ENCODE data around the gene SETD1B.
A peak's percentile ranks its signal among the peaks of the same experiment; 100 is the strongest.

SETD1B gene

GRCh38 chr12:121799842-121800693 is 3.7 kb upstream of the SETD1B start:
- peak overlapping the region; percentile 92 for H3K27ac ChIP-seq (ENCODE audit: low read depth, low read length, poor library complexity, severe bottlenecking)
- no peaks in the 10 kb centered on the region for H3K27me3 ChIP-seq (ENCODE audit: insufficient read depth, low read length)
- H3K4me1 ChIP-seq (ENCODE audit: insufficient read depth, low read length, severe bottlenecking): peaks cover 52% of the 10 kb centered on the region
- H3K4me3 ChIP-seq (ENCODE audit: low read depth, low read length, poor library complexity, severe bottlenecking): peak overlapping the region; percentile 79
- H2AFZ ChIP-seq (ENCODE audit: low read length): no peak overlapping the region
- H3K9me3 ChIP-seq (ENCODE audit: low read length): no peaks in the 10 kb centered on the region
- TF ChIP-seq, protein P1, sequence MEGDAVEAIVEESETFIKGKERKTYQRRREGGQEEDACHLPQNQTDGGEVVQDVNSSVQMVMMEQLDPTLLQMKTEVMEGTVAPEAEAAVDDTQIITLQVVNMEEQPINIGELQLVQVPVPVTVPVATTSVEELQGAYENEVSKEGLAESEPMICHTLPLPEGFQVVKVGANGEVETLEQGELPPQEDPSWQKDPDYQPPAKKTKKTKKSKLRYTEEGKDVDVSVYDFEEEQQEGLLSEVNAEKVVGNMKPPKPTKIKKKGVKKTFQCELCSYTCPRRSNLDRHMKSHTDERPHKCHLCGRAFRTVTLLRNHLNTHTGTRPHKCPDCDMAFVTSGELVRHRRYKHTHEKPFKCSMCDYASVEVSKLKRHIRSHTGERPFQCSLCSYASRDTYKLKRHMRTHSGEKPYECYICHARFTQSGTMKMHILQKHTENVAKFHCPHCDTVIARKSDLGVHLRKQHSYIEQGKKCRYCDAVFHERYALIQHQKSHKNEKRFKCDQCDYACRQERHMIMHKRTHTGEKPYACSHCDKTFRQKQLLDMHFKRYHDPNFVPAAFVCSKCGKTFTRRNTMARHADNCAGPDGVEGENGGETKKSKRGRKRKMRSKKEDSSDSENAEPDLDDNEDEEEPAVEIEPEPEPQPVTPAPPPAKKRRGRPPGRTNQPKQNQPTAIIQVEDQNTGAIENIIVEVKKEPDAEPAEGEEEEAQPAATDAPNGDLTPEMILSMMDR (IDR thresholded peaks at IDR 0.05; ENCODE audit: low read length): no peak
- no peak for TF ChIP-seq EZH2 (IDR thresholded peaks at IDR 0.05; ENCODE audit: borderline replicate concordance, low read length)
- peak overlapping the region; percentile 75 for H3K4me2 ChIP-seq (ENCODE audit: low read length)
- peak overlapping the region; percentile 97 for H3K9ac ChIP-seq (ENCODE audit: low read length)
- H3F3A ChIP-seq (ENCODE audit: insufficient read depth, low read length): no peaks in the 10 kb centered on the region
- H3K9me2 ChIP-seq (ENCODE audit: low read depth, low read length): no peaks in the 10 kb centered on the region
- peaks cover 12% of the 10 kb centered on the region; the same call in 1 of the 2 replicates for H3K36me3 ChIP-seq (ENCODE audit: insufficient read depth, low read length)
- peaks cover 8% of the 10 kb centered on the region; the same call in 1 of the 2 replicates for H3K79me2 ChIP-seq (ENCODE audit: insufficient read depth, low read length)
- H4K20me1 ChIP-seq (ENCODE audit: insufficient read depth, low read length): no peaks in the 10 kb centered on the region

DNA sequence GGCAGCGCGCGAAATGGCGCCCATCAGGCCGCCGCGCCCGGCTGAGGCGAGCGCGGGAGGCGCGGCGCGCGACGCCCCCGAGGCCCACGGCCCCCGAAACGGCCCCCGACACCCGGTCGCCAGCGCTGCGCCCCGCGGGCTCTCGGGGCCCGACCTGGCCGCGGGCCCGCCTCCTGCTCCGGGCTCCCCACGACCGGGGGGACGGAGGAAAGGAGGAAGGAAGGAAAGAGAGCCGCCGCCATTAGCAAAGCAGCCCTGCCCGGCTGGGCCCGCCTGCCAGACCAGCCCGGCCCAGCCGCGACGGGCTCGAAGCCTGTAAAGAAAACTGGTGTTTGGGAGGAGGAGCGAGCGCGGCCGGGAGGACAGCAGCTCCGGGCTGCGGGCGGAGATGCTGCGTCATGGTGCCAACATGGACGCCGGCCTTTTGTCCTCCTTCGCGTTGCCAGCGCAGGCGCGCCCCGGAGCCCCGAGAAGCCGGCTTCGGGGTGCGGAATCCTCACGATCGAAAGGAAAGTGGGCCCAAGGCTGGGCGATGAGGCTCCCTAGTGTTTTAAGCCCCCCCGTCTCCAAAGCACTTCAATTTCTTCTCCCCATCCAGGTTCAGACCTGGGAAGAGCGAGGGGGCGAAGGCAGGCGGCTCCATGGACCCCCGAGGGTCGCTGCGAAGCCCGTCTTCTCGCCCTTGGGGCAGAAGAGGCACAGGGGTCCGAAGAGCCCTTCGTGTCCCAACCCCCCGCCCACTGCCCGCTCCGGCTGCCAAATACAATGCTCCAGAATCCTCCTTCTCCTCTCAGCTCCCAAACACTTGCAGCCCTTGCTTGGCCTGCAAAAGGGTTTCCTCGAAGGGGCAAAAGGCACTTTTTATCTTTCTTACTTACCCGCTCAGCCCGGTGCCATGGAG is 2.9 kb upstream of the SETD1B start:
- no peak overlapping the region for H2AFZ ChIP-seq (ENCODE audit: low read length)
- peaks cover 12% of the 10 kb centered on the region; the same call in 1 of the 2 replicates for H3K36me3 ChIP-seq (ENCODE audit: insufficient read depth, low read length)
- H3K27me3 ChIP-seq (ENCODE audit: insufficient read depth, low read length): no peaks in the 10 kb centered on the region
- no peaks in the 10 kb centered on the region for H4K20me1 ChIP-seq (ENCODE audit: insufficient read depth, low read length)
- peak overlapping the region; percentile 97 for H3K9ac ChIP-seq (ENCODE audit: low read length)
- no peaks in the 10 kb centered on the region for H3K9me3 ChIP-seq (ENCODE audit: low read length)
- H3K4me3 ChIP-seq (ENCODE audit: low read depth, low read length, poor library complexity, severe bottlenecking): peak overlapping the region; percentile 79
- peak overlapping the region; percentile 85 for H3K4me2 ChIP-seq (ENCODE audit: low read length)
- peaks cover 8% of the 10 kb centered on the region; the same call in 1 of the 2 replicates for H3K79me2 ChIP-seq (ENCODE audit: insufficient read depth, low read length)
- peak overlapping the region; percentile 95 for H3K27ac ChIP-seq (ENCODE audit: low read depth, low read length, poor library complexity, severe bottlenecking)
- no peaks in the 10 kb centered on the region for H3K9me2 ChIP-seq (ENCODE audit: low read depth, low read length)
- H3F3A ChIP-seq (ENCODE audit: insufficient read depth, low read length): no peaks in the 10 kb centered on the region
- no peak for TF ChIP-seq EZH2 (IDR thresholded peaks at IDR 0.05; ENCODE audit: borderline replicate concordance, low read length)
- TF ChIP-seq, protein P1 (IDR thresholded peaks at IDR 0.05; ENCODE audit: low read length): no peak
- peaks cover 53% of the 10 kb centered on the region for H3K4me1 ChIP-seq (ENCODE audit: insufficient read depth, low read length, severe bottlenecking)

DNA sequence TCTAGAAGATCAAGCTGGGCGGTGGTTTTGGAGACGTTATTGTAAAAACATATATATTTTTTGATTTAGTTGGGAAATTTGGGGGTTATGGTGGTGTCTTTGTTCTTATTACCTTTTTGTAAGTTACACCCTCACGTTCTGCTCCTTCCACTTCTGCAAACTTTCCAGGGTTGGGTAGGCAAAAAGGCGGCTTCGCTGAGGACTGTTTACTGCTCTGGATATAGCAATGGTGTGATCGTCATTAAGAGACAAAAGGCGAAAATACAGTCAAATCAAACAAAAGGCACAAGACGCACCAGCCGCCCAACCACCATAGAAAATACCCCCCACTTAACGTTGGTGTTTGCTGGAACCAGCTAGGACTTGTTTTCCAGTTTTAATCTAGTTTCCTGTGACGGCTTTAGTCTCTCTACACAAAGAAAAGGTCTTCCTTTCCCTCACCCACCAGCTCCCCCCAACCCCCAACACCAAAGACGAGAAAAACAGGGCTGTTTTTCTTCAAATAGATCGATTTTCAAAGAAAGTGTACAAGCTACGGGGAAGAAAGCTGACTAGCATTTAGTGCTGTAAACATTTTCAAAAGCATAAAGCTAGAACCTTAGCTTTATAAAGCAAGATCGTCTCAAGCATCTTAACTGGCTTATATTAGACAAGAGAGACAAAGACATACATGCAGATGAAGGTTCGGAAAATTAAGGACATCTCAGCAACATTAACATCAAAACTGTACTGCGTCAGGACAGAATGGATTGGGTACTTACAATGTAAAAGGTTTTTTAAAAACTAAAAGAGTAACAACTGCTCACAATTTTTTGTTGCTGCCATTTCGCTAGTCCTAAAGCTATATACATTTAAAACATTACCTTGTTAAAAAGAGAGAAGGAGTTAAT is 2.0 kb upstream of the SETD1B start:
- Histone ChIP-seq H2AFZ (ENCODE audit: low read length) (no peak overlapping the region), H3F3A (ENCODE audit: insufficient read depth, low read length) (no peaks in the 10 kb centered on the region), H3K4me1 (ENCODE audit: insufficient read depth, low read length, severe bottlenecking) (peaks cover 62% of the 10 kb centered on the region), H3K27ac (ENCODE audit: low read depth, low read length, poor library complexity, severe bottlenecking) (peak overlapping the region; percentile 95), H3K27me3 (ENCODE audit: insufficient read depth, low read length) (no peaks in the 10 kb centered on the region), H4K20me1 (ENCODE audit: insufficient read depth, low read length) (no peaks in the 10 kb centered on the region), H3K9me3 (ENCODE audit: low read length) (no peaks in the 10 kb centered on the region), H3K9ac (ENCODE audit: low read length) (peak overlapping the region; percentile 86), H3K36me3 (ENCODE audit: insufficient read depth, low read length) (peaks cover 7% of the 10 kb centered on the region; the same call in 1 of the 2 replicates), H3K9me2 (ENCODE audit: low read depth, low read length) (no peaks in the 10 kb centered on the region), H3K4me3 (ENCODE audit: low read depth, low read length, poor library complexity, severe bottlenecking) (peak overlapping the region; percentile 79), H3K79me2 (ENCODE audit: insufficient read depth, low read length) (peaks cover 8% of the 10 kb centered on the region; the same call in 1 of the 2 replicates), H3K4me2 (ENCODE audit: low read length) (peak overlapping the region; percentile 85)
- TF ChIP-seq, protein P1 (IDR thresholded peaks at IDR 0.05; ENCODE audit: low read length): no peak
- TF ChIP-seq EZH2 (IDR thresholded peaks at IDR 0.05; ENCODE audit: borderline replicate concordance, low read length): no peak

All from OCI-LY1 (cell line).